ENCODE data around the gene ZNF215.
"Not testable (repeated sequence)": the region's sequence is repeated elsewhere in the genome, so short reads cannot be mapped to it uniquely, and the experiment has no call there.

Gene ZNF215

DNA sequence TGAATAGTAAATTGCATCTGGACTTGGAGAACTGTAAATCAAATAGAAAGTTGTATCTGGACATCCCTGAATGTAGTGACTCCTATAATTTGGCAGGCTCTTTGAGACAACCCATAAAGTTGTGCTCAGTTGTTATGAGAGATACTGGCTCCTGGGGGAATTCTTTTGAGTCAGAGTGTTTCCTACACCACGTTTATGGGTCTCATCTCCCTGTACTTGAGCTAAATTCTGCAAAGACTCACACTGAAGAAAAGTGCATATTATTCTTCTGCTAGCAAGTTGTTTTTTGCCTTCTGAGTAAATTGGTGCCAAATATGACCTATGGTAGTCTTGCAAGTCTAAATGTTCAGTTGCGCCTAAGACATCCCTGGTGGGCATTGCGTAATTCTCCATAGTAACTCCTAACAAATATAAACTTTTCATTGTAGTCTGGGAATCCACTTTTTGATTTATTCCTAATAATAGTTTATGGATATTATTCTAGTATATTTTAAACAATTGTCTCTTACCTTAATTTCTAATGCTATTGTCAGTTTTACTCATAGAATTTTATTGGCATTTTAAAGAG, 5.0 kb downstream of the ZNF215 start:
- no peak for TF ChIP-seq CTCF (conservative IDR thresholded peaks at IDR 0.05; ENCODE audit: low read depth)
- CTCF ChIA-PET: no interaction called here
- H3K27ac ChIP-seq: no peak overlapping the region
- no peak for DNase-seq (ENCODE audit: low spot score)
- POLR2A ChIA-PET (ENCODE audit: low non-redundant PET): no interaction called here

- no peak overlapping the region for H3K27ac ChIP-seq
- ChIA-PET POLR2A (ENCODE audit: low non-redundant PET) (no interaction called here), CTCF (no interaction called here)
- TF ChIP-seq CTCF (conservative IDR thresholded peaks at IDR 0.05; ENCODE audit: low read depth): no peak
- DNase-seq (ENCODE audit: low spot score): no peak
Measured at GRCh38 chr11:6932145-6932544, 5.9 kb downstream of the ZNF215 start.

DNA sequence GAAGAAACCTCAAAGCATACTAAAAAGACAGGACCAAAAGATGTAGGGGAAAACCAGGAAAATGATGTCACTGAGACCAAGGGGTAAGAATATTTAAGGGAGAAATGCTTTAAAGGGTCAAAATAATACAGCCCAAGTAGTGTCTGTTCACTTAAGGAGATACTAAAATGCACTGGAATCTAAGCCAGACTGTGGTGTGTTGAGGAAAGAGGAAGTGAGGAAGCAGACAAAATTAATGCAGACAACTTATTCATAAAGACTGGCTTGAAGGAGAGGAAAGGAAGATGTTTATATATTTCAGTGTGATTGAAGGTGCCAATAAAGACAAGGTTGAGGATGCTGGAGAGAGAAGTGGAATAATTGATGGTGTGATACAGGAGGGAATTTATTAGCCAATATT, 15.7 kb downstream of the ZNF215 start:
- no peak for TF ChIP-seq CTCF (conservative IDR thresholded peaks at IDR 0.05; ENCODE audit: low read depth)
- ChIA-PET CTCF (no interaction called here), POLR2A (ENCODE audit: low non-redundant PET) (no interaction called here)
- DNase-seq (ENCODE audit: low spot score): no peak
- H3K27ac ChIP-seq: no peak overlapping the region

GRCh38 chr11:6943131-6943530, 16.9 kb downstream of the ZNF215 start:
- POLR2A ChIA-PET (ENCODE audit: low non-redundant PET): no interaction called here
- TF ChIP-seq CTCF (conservative IDR thresholded peaks at IDR 0.05; ENCODE audit: low read depth): no peak
- CTCF ChIA-PET: no interaction called here
- no peak overlapping the region for H3K27ac ChIP-seq
- DNase-seq (ENCODE audit: low spot score): no peak

DNA sequence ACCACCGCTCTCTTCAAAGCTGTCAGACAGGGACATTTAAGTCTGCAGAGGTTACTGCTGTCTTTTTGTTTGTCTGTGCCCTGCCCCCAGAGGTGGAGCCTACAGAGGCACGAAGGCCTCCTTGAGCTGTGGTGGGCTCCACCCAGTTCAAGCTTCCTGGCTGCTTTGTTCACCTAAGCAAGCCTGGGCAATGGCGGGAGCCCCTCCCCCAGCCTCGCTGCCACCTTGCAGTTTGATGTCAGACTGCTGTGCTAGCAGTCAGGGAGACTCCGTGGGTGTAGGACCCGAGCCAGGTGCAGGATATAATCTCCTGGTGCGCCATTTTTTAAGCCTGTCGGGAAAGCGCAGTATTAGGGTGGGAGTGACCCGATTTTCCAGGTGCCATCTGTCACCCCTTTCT, 28.0 kb downstream of the ZNF215 start:
- H3K27ac ChIP-seq; CTCF ChIA-PET; POLR2A ChIA-PET (ENCODE audit: low non-redundant PET); DNase-seq (ENCODE audit: low spot score): not testable (repeated sequence)

GRCh38 chr11:6962141-6962540, 35.9 kb downstream of the ZNF215 start:
- ChIA-PET POLR2A (ENCODE audit: low non-redundant PET) (no interaction called here), CTCF (no interaction called here)
- no peak overlapping the region for H3K27ac ChIP-seq

GRCh38 chr11:6962673-6963072, 36.4 kb downstream of the ZNF215 start:
- CTCF ChIA-PET: no interaction called here
- H3K27ac ChIP-seq: no peak overlapping the region
- no peak for DNase-seq (ENCODE audit: low spot score)
- POLR2A ChIA-PET (ENCODE audit: low non-redundant PET): no interaction called here
- TF ChIP-seq CTCF (conservative IDR thresholded peaks at IDR 0.05; ENCODE audit: low read depth): no peak

More at GRCh38 chr11:6962141-6962540, 35.9 kb downstream of the ZNF215 start:
- no peak for DNase-seq (ENCODE audit: low spot score)
- no peak for TF ChIP-seq CTCF (conservative IDR thresholded peaks at IDR 0.05; ENCODE audit: low read depth)
